Stomach (tissue), 4 donors: ENCODE data around the gene BPTF.
"Not testable (repeated sequence)": the region's sequence is repeated elsewhere in the genome, so short reads cannot be mapped to it uniquely, and the experiment has no call there.

Experiments used
- EP300 ChIP-seq: sonication (generic); formaldehyde crosslinking; IDR thresholded peaks from one replicate; pipeline ENCODE4 v1.6.1; 2017; ENCODE audit warnings: antibody characterized with exemption
- POLR2A ChIP-seq, 4 donors: fragments of 450-650 bp; IDR thresholded peaks; one replicate each; pipeline ENCODE4 v1.6.1; 2016; ENCODE audit warnings: antibody characterized with exemption in 4 of 4, control low read depth in 2 of 4, mild to moderate bottlenecking in 1 of 4, moderate library complexity in 1 of 4
- POLR2AphosphoS5 ChIP-seq, 3 donors: sonication (generic); formaldehyde crosslinking; IDR thresholded peaks; one replicate each; pipeline ENCODE4 v1.6.1; 2016; ENCODE audit warnings: antibody characterized with exemption in 3 of 3
- TF ChIP-seq, protein P1 (sequence below), 7 experiments: fragments of 450-650 bp in 4 of 7; fragments of 200-600 bp in 3 of 7; sonication (generic) in 3 of 7; IDR thresholded peaks; one replicate each; pipeline ENCODE4 v1.5.1; 2016 to 2019; ENCODE audit warnings: antibody characterized with exemption in 7 of 7, control low read depth in 2 of 7, mild to moderate bottlenecking in 1 of 7

DNA sequence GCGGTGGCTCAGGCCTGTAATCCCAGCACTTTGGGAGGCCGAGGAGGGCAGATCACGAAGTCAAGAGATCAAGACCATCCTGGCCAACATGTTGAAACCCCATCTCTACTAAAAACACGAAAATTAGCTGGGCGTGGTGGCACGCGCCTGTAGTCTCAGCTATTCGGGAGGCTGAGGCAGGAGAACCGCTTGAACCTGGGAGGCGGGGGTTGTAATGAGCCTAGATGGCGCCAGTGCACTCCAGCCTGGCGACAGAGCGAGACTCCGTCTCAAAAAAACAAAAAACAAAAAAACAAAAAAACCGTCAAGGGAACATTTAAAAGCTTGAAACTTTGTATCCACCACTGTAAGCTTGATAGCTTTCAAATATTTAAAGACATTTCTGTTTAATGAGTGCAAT, 197.2 kb downstream of the BPTF start:
- TF ChIP-seq, protein P1, sequence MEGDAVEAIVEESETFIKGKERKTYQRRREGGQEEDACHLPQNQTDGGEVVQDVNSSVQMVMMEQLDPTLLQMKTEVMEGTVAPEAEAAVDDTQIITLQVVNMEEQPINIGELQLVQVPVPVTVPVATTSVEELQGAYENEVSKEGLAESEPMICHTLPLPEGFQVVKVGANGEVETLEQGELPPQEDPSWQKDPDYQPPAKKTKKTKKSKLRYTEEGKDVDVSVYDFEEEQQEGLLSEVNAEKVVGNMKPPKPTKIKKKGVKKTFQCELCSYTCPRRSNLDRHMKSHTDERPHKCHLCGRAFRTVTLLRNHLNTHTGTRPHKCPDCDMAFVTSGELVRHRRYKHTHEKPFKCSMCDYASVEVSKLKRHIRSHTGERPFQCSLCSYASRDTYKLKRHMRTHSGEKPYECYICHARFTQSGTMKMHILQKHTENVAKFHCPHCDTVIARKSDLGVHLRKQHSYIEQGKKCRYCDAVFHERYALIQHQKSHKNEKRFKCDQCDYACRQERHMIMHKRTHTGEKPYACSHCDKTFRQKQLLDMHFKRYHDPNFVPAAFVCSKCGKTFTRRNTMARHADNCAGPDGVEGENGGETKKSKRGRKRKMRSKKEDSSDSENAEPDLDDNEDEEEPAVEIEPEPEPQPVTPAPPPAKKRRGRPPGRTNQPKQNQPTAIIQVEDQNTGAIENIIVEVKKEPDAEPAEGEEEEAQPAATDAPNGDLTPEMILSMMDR (IDR thresholded peaks at IDR 0.05), result not testable (repeated sequence)
- not testable (repeated sequence) for TF ChIP-seq EP300; POLR2A (IDR thresholded peaks at IDR 0.05); POLR2AphosphoS5 (IDR thresholded peaks at IDR 0.05)
